HepG2 (cell line): ENCODE data around the gene SP9. TPM values are rescaled to one million over a fixed set of nuclear protein-coding genes. Genes with fewer than 3 reads are reported as not detected.

Experiments
- BRD4 ChIP-seq: sonication (generic); formaldehyde crosslinking; IDR thresholded peaks from 2 replicates; pipeline ENCODE4 v1.4.0; 2020; ENCODE audit warnings: missing genetic modification reagents
- CEBPZ ChIP-seq: IDR thresholded peaks from 2 replicates; pipeline ENCODE4 v1.6.1; 2012; ENCODE audit warnings: low read length, improper control_type of control experiment
- IRF2 ChIP-seq: IDR thresholded peaks from 2 replicates; pipeline ENCODE4 v1.6.1; 2018; ENCODE audit warnings: missing genetic modification reagents, missing compliant biosample characterization
- KMT2B ChIP-seq: IDR thresholded peaks from 2 replicates; pipeline ENCODE4 v1.6.1; 2016; ENCODE audit warnings: missing genetic modification reagents, missing compliant biosample characterization
- MEIS1 ChIP-seq: sonication (generic); formaldehyde crosslinking; IDR thresholded peaks from 2 replicates; pipeline ENCODE4 v1.9.0; 2021; ENCODE audit warnings: mild to moderate bottlenecking, missing genetic modification reagents, moderate library complexity, borderline replicate concordance
- NFIC ChIP-seq: IDR thresholded peaks from 2 replicates; pipeline ENCODE4 v1.6.1; 2012; ENCODE audit warnings: mild to moderate bottlenecking, low read length, inconsistent platforms
- RAD21 ChIP-seq: fragments of 450-650 bp; formaldehyde crosslinking; IDR thresholded peaks from 2 replicates; pipeline ENCODE4 v1.5.0; 2020; ENCODE audit warnings: mild to moderate bottlenecking
- THAP11 ChIP-seq: IDR thresholded peaks from 2 replicates; pipeline ENCODE4 v1.6.1; 2016; ENCODE audit warnings: missing biosample characterization, missing genetic modification reagents
- THAP7 ChIP-seq: sonication (generic); formaldehyde crosslinking; IDR thresholded peaks from 2 replicates; pipeline ENCODE4 v1.8.1; 2023; ENCODE audit warnings: mild to moderate bottlenecking, missing genetic modification reagents
- ZBTB26 ChIP-seq: IDR thresholded peaks from 2 replicates; pipeline ENCODE4 v1.6.1; 2016; ENCODE audit warnings: missing compliant biosample characterization, missing genetic modification reagents, borderline replicate concordance
- ZNF121 ChIP-seq: sonication (generic); formaldehyde crosslinking; IDR thresholded peaks from 2 replicates; pipeline ENCODE4 v1.5.0; 2020; ENCODE audit warnings: mild to moderate bottlenecking, missing genetic modification reagents
- ZNF224 ChIP-seq: sonication (generic); formaldehyde crosslinking; IDR thresholded peaks from 2 replicates; pipeline ENCODE4 v1.5.0; 2020; ENCODE audit warnings: mild to moderate bottlenecking, missing genetic modification reagents
- ZNF280D ChIP-seq: sonication (generic); formaldehyde crosslinking; IDR thresholded peaks from 2 replicates; pipeline ENCODE4 v1.5.1; 2020; ENCODE audit warnings: mild to moderate bottlenecking, missing genetic modification reagents
- ZNF362 ChIP-seq: sonication (generic); formaldehyde crosslinking; IDR thresholded peaks from 2 replicates; pipeline ENCODE4 v1.4.0; 2020; ENCODE audit warnings: missing genetic modification reagents, mild to moderate bottlenecking, borderline replicate concordance
- ZNF574 ChIP-seq: sonication (generic); formaldehyde crosslinking; IDR thresholded peaks from 2 replicates; pipeline ENCODE4 v1.4.0; 2020; ENCODE audit warnings: missing genetic modification reagents
- polyA plus RNA-seq, 8 experiments: library from polyadenylated mRNA; depleted of rRNA in 3 of 8; stranded (reverse) in 7 of 8; unstranded in 1 of 8; fragments of >200 nt; fragmentation: Illumina TruSeq in 4 of 8; extraction: Trizol in 4 of 8; gene quantifications; 2 replicates each; pipeline versions ENCODE4 v1.2.1 to v1.2.3, GENCODE V29; 2011 to 2016; ENCODE audit warnings: low read depth in 4 of 8, missing spikeins in 1 of 8, mixed read lengths in 1 of 8; ENCODE audit not compliant: insufficient read depth in 1 of 8
- total RNA-seq, 5 experiments: library from RNA; depleted of rRNA; stranded (reverse); fragments of >200 nt; fragmentation: Illumina TruSeq; extraction: Trizol; gene quantifications; 2 replicates each; pipeline ENCODE4 v1.2.3, GENCODE V29; 2016; ENCODE audit warnings: low read depth in 1 of 5

Gene SP9
- total and polyA plus RNA-seq, 2 of the 13 experiments (the other 11 are each of a cell fraction or from before 2014, with no cell fraction given): not detected

- TF ChIP-seq ZNF280D: no peak
- peak; percentile 13; the same call in 1 of the 2 replicates for TF ChIP-seq ZNF574 (CRISPR knock-in tag)
- TF ChIP-seq KMT2B (CRISPR knock-in tag): no peak
- TF ChIP-seq ZBTB26: no peak
- TF ChIP-seq ZNF121 (CRISPR knock-in tag): no peak
- no peak for TF ChIP-seq ZNF224 (CRISPR knock-in tag)
- no peak for TF ChIP-seq IRF2 (CRISPR knock-in tag)
- no peak for TF ChIP-seq NFIC
- no peak for TF ChIP-seq CEBPZ
- no peak for TF ChIP-seq BRD4
- TF ChIP-seq RAD21 (CRISPR knock-in tag): 0 out of 2 replicates have a peak, but pooled peaks have one; percentile 12
- TF ChIP-seq MEIS1 (CRISPR knock-in tag): 0 out of 2 replicates have a peak, but pooled peaks have one; percentile 42
- TF ChIP-seq THAP11 (CRISPR knock-in tag): no peak
- no peak for TF ChIP-seq ZNF362 (CRISPR knock-in tag)
- no peak for TF ChIP-seq THAP7 (CRISPR knock-in tag)
Measured at GRCh38 chr2:174340400-174341292, 5.9 kb downstream of the SP9 start (continued).
